Epithelial cell of umbilical artery (primary cell): ENCODE measurements around the gene ENOX1. TPM values are rescaled to one million over a fixed set of nuclear protein-coding genes. Genes with fewer than 3 reads are reported as not detected.

ENCODE experiments used
- total RNA-seq: library from RNA; depleted of rRNA; stranded (reverse); fragments of >200 nt; gene quantifications from 2 replicates; pipeline ENCODE4 v1.2.3, GENCODE V29; 2014

Gene ENOX1
- 0.65 and 8.5 TPM in 2 replicates for total RNA-seq

GRCh38 chr13:43786766-43787517, at the start of gene ENOX1:
Gene ENOX1 (minus strand): TSS chr13:43786972.

Other genes starting within 250 kb of the ENOX1 start
- gene CCDC122, start 92.8 kb upstream of the ENOX1 start, total RNA-seq, result 2.9 and 4.0 TPM in 2 replicates
- 7.6 and 7.8 TPM in 2 replicates for gene LACC1, start 92.9 kb upstream of the ENOX1 start, total RNA-seq